ENCODE measurements around the gene HIP1R.

- TF ChIP-seq POLR2A (IDR thresholded peaks at IDR 0.05) = no peak
- TF ChIP-seq, protein P1, sequence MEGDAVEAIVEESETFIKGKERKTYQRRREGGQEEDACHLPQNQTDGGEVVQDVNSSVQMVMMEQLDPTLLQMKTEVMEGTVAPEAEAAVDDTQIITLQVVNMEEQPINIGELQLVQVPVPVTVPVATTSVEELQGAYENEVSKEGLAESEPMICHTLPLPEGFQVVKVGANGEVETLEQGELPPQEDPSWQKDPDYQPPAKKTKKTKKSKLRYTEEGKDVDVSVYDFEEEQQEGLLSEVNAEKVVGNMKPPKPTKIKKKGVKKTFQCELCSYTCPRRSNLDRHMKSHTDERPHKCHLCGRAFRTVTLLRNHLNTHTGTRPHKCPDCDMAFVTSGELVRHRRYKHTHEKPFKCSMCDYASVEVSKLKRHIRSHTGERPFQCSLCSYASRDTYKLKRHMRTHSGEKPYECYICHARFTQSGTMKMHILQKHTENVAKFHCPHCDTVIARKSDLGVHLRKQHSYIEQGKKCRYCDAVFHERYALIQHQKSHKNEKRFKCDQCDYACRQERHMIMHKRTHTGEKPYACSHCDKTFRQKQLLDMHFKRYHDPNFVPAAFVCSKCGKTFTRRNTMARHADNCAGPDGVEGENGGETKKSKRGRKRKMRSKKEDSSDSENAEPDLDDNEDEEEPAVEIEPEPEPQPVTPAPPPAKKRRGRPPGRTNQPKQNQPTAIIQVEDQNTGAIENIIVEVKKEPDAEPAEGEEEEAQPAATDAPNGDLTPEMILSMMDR (IDR thresholded peaks at IDR 0.05) = no peak
Observed at GRCh38 chr12:122854554-122854953, 19.3 kb downstream of the HIP1R start.

Data from ovary (tissue), 3 donors.